ENCODE measurements around the gene AKIRIN2. TPM values are rescaled to one million over a fixed set of nuclear protein-coding genes. Genes with fewer than 3 reads are reported as not detected.

AKIRIN2 gene
- total RNA-seq: 12.7 and 24.2 TPM in 2 replicates
- 39.9 and 49.6 TPM in 2 replicates for polyA plus RNA-seq

GRCh38 chr6:87701676-87702588 is at the start of gene AKIRIN2:
AKIRIN2 (minus strand) TSS chr6:87702233; CDS start chr6:87701684, 549 bp downstream.
- Histone ChIP-seq H3K4me1 (ENCODE audit: insufficient read depth) (peaks cover 13% of the 10 kb centered on the region), H3K9me2 (replicated peaks; ENCODE audit: insufficient read depth) (no peaks in the 10 kb centered on the region), H3K79me2 (peaks cover 50% of the 10 kb centered on the region), H2AFZ (peak within 1 kb of the TSS; percentile 53), H3K4me3 (peak within 1 kb of the TSS; percentile 93), H4K20me1 (ENCODE audit: insufficient read depth, poor library complexity, severe bottlenecking) (peaks cover 42% of the 10 kb centered on the region), H3K9me3 (ENCODE audit: low read depth) (no peaks in the 10 kb centered on the region), H3K27ac (peak within 1 kb of the TSS; percentile 97), H3K27me3 (no peaks in the 10 kb centered on the region), H3K4me2 (peak within 1 kb of the TSS; percentile 78), H3K36me3 (replicated peaks; ENCODE audit: insufficient read depth, low read depth) (no peaks in the 10 kb centered on the region)
- TF ChIP-seq EZH2 (IDR thresholded peaks at IDR 0.05; ENCODE audit: borderline replicate concordance) (no peak), EZH2phosphoT487 (IDR thresholded peaks at IDR 0.05; ENCODE audit: low read depth, severe bottlenecking, unreplicated experiment) (no peak)
- TF ChIP-seq, protein P1, sequence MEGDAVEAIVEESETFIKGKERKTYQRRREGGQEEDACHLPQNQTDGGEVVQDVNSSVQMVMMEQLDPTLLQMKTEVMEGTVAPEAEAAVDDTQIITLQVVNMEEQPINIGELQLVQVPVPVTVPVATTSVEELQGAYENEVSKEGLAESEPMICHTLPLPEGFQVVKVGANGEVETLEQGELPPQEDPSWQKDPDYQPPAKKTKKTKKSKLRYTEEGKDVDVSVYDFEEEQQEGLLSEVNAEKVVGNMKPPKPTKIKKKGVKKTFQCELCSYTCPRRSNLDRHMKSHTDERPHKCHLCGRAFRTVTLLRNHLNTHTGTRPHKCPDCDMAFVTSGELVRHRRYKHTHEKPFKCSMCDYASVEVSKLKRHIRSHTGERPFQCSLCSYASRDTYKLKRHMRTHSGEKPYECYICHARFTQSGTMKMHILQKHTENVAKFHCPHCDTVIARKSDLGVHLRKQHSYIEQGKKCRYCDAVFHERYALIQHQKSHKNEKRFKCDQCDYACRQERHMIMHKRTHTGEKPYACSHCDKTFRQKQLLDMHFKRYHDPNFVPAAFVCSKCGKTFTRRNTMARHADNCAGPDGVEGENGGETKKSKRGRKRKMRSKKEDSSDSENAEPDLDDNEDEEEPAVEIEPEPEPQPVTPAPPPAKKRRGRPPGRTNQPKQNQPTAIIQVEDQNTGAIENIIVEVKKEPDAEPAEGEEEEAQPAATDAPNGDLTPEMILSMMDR (IDR thresholded peaks at IDR 0.05; ENCODE audit: poor library complexity): no peak
- WGBS (ENCODE audit: low lambda C conversion rate, missing lambda C conversion rate): 2% methylated on average over 61 of the region's 88 CpGs
- DNase-seq (ENCODE audit: low spot score): peak; percentile 99

- Histone ChIP-seq H3K27ac (no peak overlapping the region), H3K9me3 (ENCODE audit: low read depth) (no peaks in the 10 kb centered on the region), H3K27me3 (no peaks in the 10 kb centered on the region), H2AFZ (no peak overlapping the region), H3K79me2 (no peaks in the 10 kb centered on the region), H3K36me3 (replicated peaks; ENCODE audit: insufficient read depth, low read depth) (no peaks in the 10 kb centered on the region), H3K9me2 (replicated peaks; ENCODE audit: insufficient read depth) (no peaks in the 10 kb centered on the region), H3K4me1 (ENCODE audit: insufficient read depth) (no peaks in the 10 kb centered on the region), H3K4me2 (no peak overlapping the region), H4K20me1 (ENCODE audit: insufficient read depth, poor library complexity, severe bottlenecking) (no peaks in the 10 kb centered on the region), H3K4me3 (no peak overlapping the region)
- TF ChIP-seq, protein P1 (IDR thresholded peaks at IDR 0.05; ENCODE audit: poor library complexity): no peak
- TF ChIP-seq EZH2phosphoT487 (IDR thresholded peaks at IDR 0.05; ENCODE audit: low read depth, severe bottlenecking, unreplicated experiment) (no peak), EZH2 (IDR thresholded peaks at IDR 0.05; ENCODE audit: borderline replicate concordance) (no peak)
- DNase-seq (ENCODE audit: low spot score): no peak
- WGBS (ENCODE audit: low lambda C conversion rate, missing lambda C conversion rate): 57% methylated on average over 1 of the region's 1 CpG
Observed at GRCh38 chr6:87747646-87748045, 45.6 kb upstream of the AKIRIN2 start.

DNA sequence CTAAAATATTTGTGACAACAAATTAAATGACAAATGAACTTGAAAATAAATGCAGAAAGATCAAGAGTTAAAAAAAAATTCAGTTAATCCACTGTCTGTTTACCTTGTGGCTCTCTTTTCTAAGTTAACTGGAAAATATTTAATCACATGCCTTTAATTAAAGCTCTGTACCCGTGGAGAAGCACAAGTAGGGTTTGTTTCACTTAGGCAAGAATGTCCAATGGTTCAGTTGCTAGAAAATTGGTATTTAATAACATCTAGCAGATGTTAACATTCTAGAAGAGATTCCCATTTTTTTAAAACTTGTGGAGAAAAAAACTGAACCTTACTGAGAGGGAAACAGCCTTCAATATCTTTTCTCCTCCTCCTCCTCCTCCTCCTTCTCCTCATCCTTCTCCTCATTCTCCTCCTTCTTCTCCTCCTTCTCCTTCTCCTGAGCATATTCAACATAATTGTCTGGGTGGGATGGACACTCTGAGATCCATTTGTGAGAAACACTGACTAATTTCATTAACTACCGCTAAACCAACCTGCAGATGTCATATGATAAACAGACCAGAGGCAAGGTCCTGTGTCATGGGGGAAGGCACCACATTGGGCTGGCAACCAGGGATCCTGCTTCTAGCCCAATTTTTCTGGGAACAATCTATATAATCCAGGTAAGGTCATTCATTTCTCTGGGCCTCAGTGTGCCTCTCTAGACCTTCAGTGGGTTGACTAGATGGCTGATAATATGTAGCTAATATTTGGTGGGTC is 44.1 kb upstream of the AKIRIN2 start:
- no peaks in the 10 kb centered on the region for H3K9me2 ChIP-seq (replicated peaks; ENCODE audit: insufficient read depth)
- H3K36me3 ChIP-seq (replicated peaks; ENCODE audit: insufficient read depth, low read depth): no peaks in the 10 kb centered on the region
- no peaks in the 10 kb centered on the region for H3K79me2 ChIP-seq
- WGBS (ENCODE audit: low lambda C conversion rate, missing lambda C conversion rate): 60% methylated on average over 2 of the region's 2 CpGs
- H3K4me3 ChIP-seq: no peak overlapping the region
- TF ChIP-seq, protein P1 (IDR thresholded peaks at IDR 0.05; ENCODE audit: poor library complexity): no peak
- TF ChIP-seq EZH2phosphoT487 (IDR thresholded peaks at IDR 0.05; ENCODE audit: low read depth, severe bottlenecking, unreplicated experiment) (no peak), EZH2 (IDR thresholded peaks at IDR 0.05; ENCODE audit: borderline replicate concordance) (no peak)
- no peaks in the 10 kb centered on the region for H3K9me3 ChIP-seq (ENCODE audit: low read depth)
- H4K20me1 ChIP-seq (ENCODE audit: insufficient read depth, poor library complexity, severe bottlenecking): no peaks in the 10 kb centered on the region
- H3K27ac ChIP-seq: no peak overlapping the region
- DNase-seq (ENCODE audit: low spot score): no peak
- H3K4me1 ChIP-seq (ENCODE audit: insufficient read depth): no peaks in the 10 kb centered on the region
- H3K4me2 ChIP-seq: no peak overlapping the region
- H2AFZ ChIP-seq: no peak overlapping the region
- H3K27me3 ChIP-seq: no peaks in the 10 kb centered on the region
